ENCODE measurements around the gene INPP5D. TPM values are rescaled to one million over a fixed set of nuclear protein-coding genes. Genes with fewer than 3 reads are reported as not detected.

Gene INPP5D
- total RNA-seq, 1 experiment from 2014 or later = 1.7 TPM

- no peaks in the 10 kb centered on the region; the same call in 1 of the 2 replicates for H3K36me3 ChIP-seq (replicated peaks; ENCODE audit: control insufficient read depth, insufficient read depth, low read length)
- DNase-seq = no peak
- no peaks in the 10 kb centered on the region for H3K27me3 ChIP-seq (ENCODE audit: control insufficient read depth, insufficient read depth, low read length)
- no peak overlapping the region for H3K4me3 ChIP-seq (ENCODE audit: insufficient read depth, low read depth, low read length)
Measured at GRCh38 chr2:233083782-233084181, 23.6 kb downstream of the INPP5D start.

- no peaks in the 10 kb centered on the region; the same call in 1 of the 2 replicates for H3K36me3 ChIP-seq (replicated peaks; ENCODE audit: control insufficient read depth, insufficient read depth, low read length)
- DNase-seq = no peak
- no peaks in the 10 kb centered on the region for H3K27me3 ChIP-seq (ENCODE audit: control insufficient read depth, insufficient read depth, low read length)
- no peak overlapping the region for H3K4me3 ChIP-seq (ENCODE audit: insufficient read depth, low read depth, low read length)
Measured at GRCh38 chr2:233084488-233084887, 24.3 kb downstream of the INPP5D start.

- Histone ChIP-seq H3K4me3 (ENCODE audit: insufficient read depth, low read depth, low read length) (no peak overlapping the region), H3K27me3 (ENCODE audit: control insufficient read depth, insufficient read depth, low read length) (no peaks in the 10 kb centered on the region), H3K36me3 (replicated peaks; ENCODE audit: control insufficient read depth, insufficient read depth, low read length) (no peaks in the 10 kb centered on the region; the same call in 1 of the 2 replicates)
- peak; percentile 70 for DNase-seq
Measured at GRCh38 chr2:233085037-233085838, 25.1 kb downstream of the INPP5D start.

- no peak overlapping the region for H3K4me3 ChIP-seq (ENCODE audit: insufficient read depth, low read depth, low read length)
- DNase-seq = no peak
- H3K27me3 ChIP-seq (ENCODE audit: control insufficient read depth, insufficient read depth, low read length) = no peaks in the 10 kb centered on the region
- no peaks in the 10 kb centered on the region; the same call in 1 of the 2 replicates for H3K36me3 ChIP-seq (replicated peaks; ENCODE audit: control insufficient read depth, insufficient read depth, low read length)
Measured at GRCh38 chr2:233085839-233086150, 25.7 kb downstream of the INPP5D start.

DNA sequence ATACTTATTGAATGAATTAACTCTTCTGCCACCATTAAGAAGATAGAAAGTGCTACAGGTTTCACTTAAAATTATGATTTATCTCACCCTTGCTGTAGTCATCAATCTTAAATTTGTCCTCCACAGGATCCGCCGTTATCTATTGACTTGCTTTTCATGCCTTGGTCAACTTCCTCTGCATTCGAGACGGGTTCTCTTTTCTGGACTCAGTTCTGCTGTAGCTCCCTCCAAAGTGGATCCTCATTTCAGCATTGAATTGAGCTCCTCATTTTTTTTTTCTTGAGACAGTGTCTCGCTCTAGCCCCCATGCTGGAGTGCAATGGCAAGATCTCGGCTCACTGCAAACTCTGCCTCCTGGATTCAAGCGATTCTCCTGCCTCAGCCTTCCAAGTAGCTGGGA is 27.6 kb downstream of the INPP5D start:
- H3K4me3 ChIP-seq (ENCODE audit: insufficient read depth, low read depth, low read length) = no peak overlapping the region
- no peak for DNase-seq
- H3K27me3 ChIP-seq (ENCODE audit: control insufficient read depth, insufficient read depth, low read length) = no peaks in the 10 kb centered on the region
- H3K36me3 ChIP-seq (replicated peaks; ENCODE audit: control insufficient read depth, insufficient read depth, low read length) = no peaks in the 10 kb centered on the region; the same call in 1 of the 2 replicates

- H3K4me3 ChIP-seq (ENCODE audit: insufficient read depth, low read depth, low read length) = no peak overlapping the region
- no peaks in the 10 kb centered on the region for H3K36me3 ChIP-seq (replicated peaks; ENCODE audit: control insufficient read depth, insufficient read depth, low read length)
Measured at GRCh38 chr2:233088972-233089345, 28.8 kb downstream of the INPP5D start.

GRCh38 chr2:233089851-233090250 is 29.7 kb downstream of the INPP5D start:
- Histone ChIP-seq H3K36me3 (replicated peaks; ENCODE audit: control insufficient read depth, insufficient read depth, low read length) (no peaks in the 10 kb centered on the region), H3K27me3 (ENCODE audit: control insufficient read depth, insufficient read depth, low read length) (no peaks in the 10 kb centered on the region), H3K4me3 (ENCODE audit: insufficient read depth, low read depth, low read length) (no peak overlapping the region)
- DNase-seq = no peak

More at GRCh38 chr2:233088972-233089345, 28.8 kb downstream of the INPP5D start:
- H3K27me3 ChIP-seq (ENCODE audit: control insufficient read depth, insufficient read depth, low read length) = no peaks in the 10 kb centered on the region
- no peak for DNase-seq

DNA sequence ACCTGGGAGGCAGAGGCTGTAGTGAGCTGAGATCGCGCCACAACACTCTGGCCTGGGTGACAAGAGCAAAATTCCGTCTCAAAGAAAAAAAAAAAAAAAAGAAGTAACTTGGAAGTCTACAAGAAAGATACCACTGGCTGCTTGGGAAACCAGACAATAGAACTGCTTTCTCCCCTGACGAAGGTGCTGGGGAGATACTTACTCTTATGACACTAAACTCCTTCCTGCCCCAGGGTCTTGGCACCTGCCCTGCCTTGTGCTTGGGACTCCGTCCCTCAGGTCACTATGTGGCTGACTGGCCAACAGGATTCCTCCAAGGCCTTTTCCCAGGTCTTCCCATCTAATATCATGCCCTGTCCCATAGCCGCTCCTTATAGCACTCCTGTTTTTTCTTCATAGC is 30.7 kb downstream of the INPP5D start:
- Histone ChIP-seq H3K27me3 (ENCODE audit: control insufficient read depth, insufficient read depth, low read length) (no peaks in the 10 kb centered on the region), H3K4me3 (ENCODE audit: insufficient read depth, low read depth, low read length) (no peak overlapping the region), H3K36me3 (replicated peaks; ENCODE audit: control insufficient read depth, insufficient read depth, low read length) (no peaks in the 10 kb centered on the region)
- no peak for DNase-seq

DNA sequence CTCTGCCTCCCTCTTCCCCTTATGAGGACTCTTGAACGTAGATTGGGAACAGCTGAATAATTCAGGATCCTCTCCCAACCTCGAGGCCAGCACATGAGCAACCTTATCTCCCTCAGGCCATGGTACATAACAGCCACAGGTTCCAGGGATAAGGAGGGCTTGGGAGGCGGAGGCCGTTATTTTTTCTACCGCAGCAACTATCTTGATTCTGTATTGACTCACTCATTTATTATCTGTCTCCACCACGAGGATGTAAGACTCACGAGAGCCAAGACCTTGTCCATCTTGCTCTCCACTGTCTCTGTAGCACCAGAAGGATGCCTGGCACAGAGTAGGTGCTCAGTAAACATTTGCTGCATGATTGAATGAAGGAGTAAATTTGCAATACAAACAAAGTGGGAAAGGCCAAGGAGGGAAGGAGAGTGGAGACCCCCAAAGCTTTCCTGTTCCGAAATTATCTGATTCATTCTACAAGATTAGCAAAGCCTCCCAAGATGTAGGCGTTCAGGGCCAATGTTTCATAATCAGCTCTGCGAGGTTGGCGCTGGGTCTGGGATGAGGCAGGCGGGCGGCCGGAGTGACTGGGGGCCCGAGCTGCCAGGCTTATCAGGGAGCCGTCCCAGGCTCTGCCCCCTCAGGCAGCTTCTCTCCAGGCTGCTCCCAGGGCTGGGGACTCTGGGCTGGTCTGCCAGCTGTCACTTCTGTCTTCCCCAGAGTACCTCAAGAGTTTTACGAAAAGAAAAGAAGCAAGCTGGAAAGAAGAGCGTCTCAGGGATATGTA is 31.6 kb downstream of the INPP5D start:
- H3K36me3 ChIP-seq (replicated peaks; ENCODE audit: control insufficient read depth, insufficient read depth, low read length) = no peaks in the 10 kb centered on the region
- DNase-seq = no peak
- H3K4me3 ChIP-seq (ENCODE audit: insufficient read depth, low read depth, low read length) = no peak overlapping the region
- H3K27me3 ChIP-seq (ENCODE audit: control insufficient read depth, insufficient read depth, low read length) = no peaks in the 10 kb centered on the region

DNA sequence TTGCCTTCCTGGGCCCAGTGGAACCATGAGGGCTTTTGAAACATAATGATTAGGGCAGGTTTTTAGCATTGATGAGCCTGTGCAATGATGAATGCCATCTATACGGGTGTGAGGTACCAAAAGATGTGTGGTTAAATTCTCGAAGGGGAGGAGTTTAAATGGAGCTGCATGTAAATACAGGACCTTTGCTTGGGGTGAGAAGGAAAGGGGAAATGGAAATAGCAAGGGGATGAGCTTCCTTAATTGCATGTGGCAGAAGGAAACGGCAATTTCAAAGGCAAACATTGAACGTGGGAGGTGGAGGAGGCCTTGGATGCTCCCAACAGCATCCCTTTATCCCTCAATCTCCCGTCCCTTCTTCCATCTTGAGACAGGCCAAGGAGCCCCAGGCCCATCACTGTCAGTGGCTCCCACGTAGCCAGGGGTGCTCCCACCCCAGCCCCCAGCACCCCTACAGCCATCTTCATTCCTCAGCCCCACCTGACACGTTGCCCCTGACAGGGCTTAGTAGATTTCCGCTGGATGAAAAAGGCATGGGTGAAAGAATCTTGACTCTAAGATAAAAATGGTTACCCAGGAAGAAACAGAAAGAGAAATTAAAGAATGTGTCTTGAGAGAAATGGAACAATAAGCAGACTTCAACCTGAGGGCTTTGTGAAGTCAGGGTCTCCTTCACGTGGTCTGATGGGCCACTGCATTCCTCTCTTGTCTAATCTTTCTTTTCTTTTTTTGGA is 32.5 kb downstream of the INPP5D start:
- no peak for DNase-seq
- H3K36me3 ChIP-seq (replicated peaks; ENCODE audit: control insufficient read depth, insufficient read depth, low read length) = no peaks in the 10 kb centered on the region
- no peaks in the 10 kb centered on the region for H3K27me3 ChIP-seq (ENCODE audit: control insufficient read depth, insufficient read depth, low read length)
- H3K4me3 ChIP-seq (ENCODE audit: insufficient read depth, low read depth, low read length) = no peak overlapping the region

- Histone ChIP-seq H3K36me3 (replicated peaks; ENCODE audit: control insufficient read depth, insufficient read depth, low read length) (no peaks in the 10 kb centered on the region), H3K4me3 (ENCODE audit: insufficient read depth, low read depth, low read length) (no peak overlapping the region), H3K27me3 (ENCODE audit: control insufficient read depth, insufficient read depth, low read length) (no peaks in the 10 kb centered on the region)
- no peak for DNase-seq
Measured at GRCh38 chr2:233093166-233093448, 33.0 kb downstream of the INPP5D start.

GRCh38 chr2:233093721-233094120 is 33.6 kb downstream of the INPP5D start:
- DNase-seq = no peak
- no peaks in the 10 kb centered on the region for H3K36me3 ChIP-seq (replicated peaks; ENCODE audit: control insufficient read depth, insufficient read depth, low read length)
- H3K4me3 ChIP-seq (ENCODE audit: insufficient read depth, low read depth, low read length) = no peak overlapping the region
- H3K27me3 ChIP-seq (ENCODE audit: control insufficient read depth, insufficient read depth, low read length) = no peaks in the 10 kb centered on the region

GRCh38 chr2:233094614-233095013 is 34.5 kb downstream of the INPP5D start:
- no peaks in the 10 kb centered on the region for H3K27me3 ChIP-seq (ENCODE audit: control insufficient read depth, insufficient read depth, low read length)
- H3K36me3 ChIP-seq (replicated peaks; ENCODE audit: control insufficient read depth, insufficient read depth, low read length) = no peaks in the 10 kb centered on the region
- H3K4me3 ChIP-seq (ENCODE audit: insufficient read depth, low read depth, low read length) = no peak overlapping the region
- DNase-seq = no peak

DNA sequence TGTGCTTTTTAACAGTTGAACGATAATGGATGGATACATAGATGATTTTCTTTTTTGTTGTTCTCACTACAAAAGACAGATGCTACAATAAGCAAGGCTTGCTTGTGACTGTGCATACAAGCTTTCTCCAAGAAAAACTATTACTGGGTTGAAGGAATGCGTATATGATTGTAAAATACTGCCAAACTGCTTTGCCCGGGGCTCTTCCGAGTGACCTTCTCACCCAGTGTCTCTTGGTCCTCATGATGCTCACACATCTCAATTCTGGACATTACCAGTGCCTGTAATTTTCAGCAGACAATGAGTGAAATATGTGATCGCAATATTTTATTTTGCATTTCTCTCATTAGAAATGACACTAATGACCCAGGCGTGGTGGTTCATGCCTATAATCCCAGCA is 35.9 kb downstream of the INPP5D start:
- Histone ChIP-seq H3K36me3 (replicated peaks; ENCODE audit: control insufficient read depth, insufficient read depth, low read length) (no peaks in the 10 kb centered on the region), H3K27me3 (ENCODE audit: control insufficient read depth, insufficient read depth, low read length) (no peaks in the 10 kb centered on the region), H3K4me3 (ENCODE audit: insufficient read depth, low read depth, low read length) (no peak overlapping the region)
- no peak for DNase-seq

DNA sequence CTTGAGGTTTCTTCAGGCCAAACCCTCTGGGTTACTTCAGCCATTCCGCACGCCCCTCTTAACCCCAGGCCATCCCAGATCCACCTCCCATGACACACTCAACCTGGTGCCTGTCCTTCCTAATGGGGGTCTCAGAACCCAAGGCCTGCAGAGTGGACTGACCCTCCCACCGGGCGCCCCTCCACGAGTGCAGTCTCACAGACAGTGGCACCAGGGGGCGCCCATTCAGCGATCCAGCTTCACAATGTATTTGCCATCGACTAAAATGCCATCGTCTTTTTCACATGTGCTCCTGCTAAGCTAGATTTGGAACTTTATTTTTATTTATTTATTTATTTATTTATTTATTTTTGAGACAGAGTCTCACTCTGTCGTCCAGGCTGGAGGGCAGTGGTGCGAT is 38.5 kb downstream of the INPP5D start:
- Histone ChIP-seq H3K4me3 (ENCODE audit: insufficient read depth, low read depth, low read length) (no peak overlapping the region), H3K27me3 (ENCODE audit: control insufficient read depth, insufficient read depth, low read length) (no peaks in the 10 kb centered on the region), H3K36me3 (replicated peaks; ENCODE audit: control insufficient read depth, insufficient read depth, low read length) (no peaks in the 10 kb centered on the region)
- peak; percentile 73 for DNase-seq

Measured in H7 (cell line).